K562 (cell line): Measurements from ENCODE around the gene KAT6B. TPM values are rescaled to one million over a fixed set of nuclear protein-coding genes. Genes with fewer than 3 reads are reported as not detected.

Source experiments
- BACH1 ChIP-seq: fragments of 200-800 bp; sonication (Bioruptor generic); IDR thresholded peaks from 2 replicates; pipeline ENCODE4 v1.6.1; 2016; ENCODE audit warnings: missing genetic modification characterization, missing compliant biosample characterization
- BRD4 ChIP-seq: fragments of 200-600 bp; sonication (generic); IDR thresholded peaks from 2 replicates; pipeline ENCODE4 v1.6.1; 2017; ENCODE audit warnings: inconsistent platforms
- EP300 ChIP-seq: IDR thresholded peaks from 2 replicates; pipeline ENCODE4 v1.6.1; 2012; ENCODE audit warnings: low read length, improper control_type of control experiment
- MEF2A ChIP-seq: IDR thresholded peaks from 2 replicates; pipeline ENCODE4 v1.6.1; 2011; ENCODE audit warnings: low read depth, mild to moderate bottlenecking, low read length, moderate library complexity; ENCODE audit not compliant: control insufficient read depth
- MTF1 ChIP-seq: fragments of 250-450 bp; sonication (Bioruptor Pico); IDR thresholded peaks from 2 replicates; pipeline ENCODE4 v1.9.0; 2021; ENCODE audit warnings: moderate library complexity, mild to moderate bottlenecking, inconsistent platforms, borderline replicate concordance
- NFIC ChIP-seq: fragments of 450-650 bp; IDR thresholded peaks from 2 replicates; pipeline ENCODE4 v1.6.1; 2017; ENCODE audit warnings: mild to moderate bottlenecking, inconsistent platforms
- SRSF1 ChIP-seq: fragments of 200-400 bp; formaldehyde crosslinking; IDR thresholded peaks from 2 replicates; pipeline ENCODE4 v1.6.1; 2017; ENCODE audit warnings: mild to moderate bottlenecking, low read depth, low read length, moderate library complexity
- STAT5B ChIP-seq: fragments of 250-450 bp; sonication (Bioruptor Pico); IDR thresholded peaks from 2 replicates; pipeline ENCODE4 v1.8.0; 2021; ENCODE audit warnings: mild to moderate bottlenecking, inconsistent platforms
- ZNF77 ChIP-seq: fragments of 250-450 bp; sonication (Bioruptor Pico); IDR thresholded peaks from 2 replicates; pipeline ENCODE4 v1.5.0; 2020
- polyA plus RNA-seq, 8 experiments: library from polyadenylated mRNA; depleted of rRNA in 4 of 8; stranded (reverse) in 5 of 8; unstranded in 3 of 8; fragments of >200 nt; fragmentation: Nextera tagmentation in 2 of 8; fragmentation: Illumina TruSeq in 1 of 8; extraction: Ambion mirVana in 2 of 8; extraction: Trizol in 1 of 8; gene quantifications; 2 replicates each; pipeline versions ENCODE4 v1.2.1 to v1.2.3, GENCODE V29; 2011 to 2014; ENCODE audit warnings: inconsistent platforms in 1 of 8, missing spikeins in 1 of 8
- total RNA-seq, 7 experiments: library from RNA; depleted of rRNA in 6 of 7; stranded (reverse); fragments of >200 nt in 6 of 7; fragmentation: Illumina TruSeq in 2 of 7; extraction: Trizol in 2 of 7; gene quantifications; 2 replicates each; pipeline versions ENCODE4 v1.2.1 to v1.2.3, GENCODE V29; 2011 to 2021; ENCODE audit warnings: low replicate concordance in 1 of 7
- TF ChIP-seq, protein P1 (sequence below): fragments of 450-650 bp; IDR thresholded peaks from 2 replicates; pipeline ENCODE4 v1.6.1; 2016; ENCODE audit warnings: mild to moderate bottlenecking, moderate library complexity

KAT6B gene
- total and polyA plus RNA-seq, 9 of the 15 experiments (the other 6 are each of a cell fraction or from before 2014, with no cell fraction given): 1.4 to 9.2 (median 6.8) TPM

DNA sequence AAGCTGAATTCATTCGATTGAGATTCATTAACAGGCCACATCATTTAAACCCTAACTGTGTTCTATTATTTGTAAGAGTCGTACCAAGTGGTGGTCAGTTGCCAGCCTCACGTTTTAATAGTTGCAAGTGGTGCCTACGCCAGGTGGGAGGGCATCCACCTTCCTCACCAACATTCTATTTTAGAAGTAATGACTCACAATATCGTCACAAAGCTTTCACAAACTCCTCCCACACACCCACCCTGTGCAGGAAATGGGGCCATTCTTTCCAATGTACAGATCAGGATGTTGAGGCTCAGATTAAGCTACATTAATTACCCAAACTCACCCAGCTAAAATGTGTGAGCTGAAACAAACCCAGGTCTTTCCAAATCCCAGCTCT, 207.7 kb downstream of the KAT6B start (continued):
- TF ChIP-seq ZNF77 (CRISPR knock-in tag): no peak
- TF ChIP-seq SRSF1: no peak
- TF ChIP-seq MEF2A: peak; percentile 80
- TF ChIP-seq MTF1: no peak
- TF ChIP-seq NFIC: no peak
- TF ChIP-seq BACH1 (tag): no peak
- TF ChIP-seq, protein P1, sequence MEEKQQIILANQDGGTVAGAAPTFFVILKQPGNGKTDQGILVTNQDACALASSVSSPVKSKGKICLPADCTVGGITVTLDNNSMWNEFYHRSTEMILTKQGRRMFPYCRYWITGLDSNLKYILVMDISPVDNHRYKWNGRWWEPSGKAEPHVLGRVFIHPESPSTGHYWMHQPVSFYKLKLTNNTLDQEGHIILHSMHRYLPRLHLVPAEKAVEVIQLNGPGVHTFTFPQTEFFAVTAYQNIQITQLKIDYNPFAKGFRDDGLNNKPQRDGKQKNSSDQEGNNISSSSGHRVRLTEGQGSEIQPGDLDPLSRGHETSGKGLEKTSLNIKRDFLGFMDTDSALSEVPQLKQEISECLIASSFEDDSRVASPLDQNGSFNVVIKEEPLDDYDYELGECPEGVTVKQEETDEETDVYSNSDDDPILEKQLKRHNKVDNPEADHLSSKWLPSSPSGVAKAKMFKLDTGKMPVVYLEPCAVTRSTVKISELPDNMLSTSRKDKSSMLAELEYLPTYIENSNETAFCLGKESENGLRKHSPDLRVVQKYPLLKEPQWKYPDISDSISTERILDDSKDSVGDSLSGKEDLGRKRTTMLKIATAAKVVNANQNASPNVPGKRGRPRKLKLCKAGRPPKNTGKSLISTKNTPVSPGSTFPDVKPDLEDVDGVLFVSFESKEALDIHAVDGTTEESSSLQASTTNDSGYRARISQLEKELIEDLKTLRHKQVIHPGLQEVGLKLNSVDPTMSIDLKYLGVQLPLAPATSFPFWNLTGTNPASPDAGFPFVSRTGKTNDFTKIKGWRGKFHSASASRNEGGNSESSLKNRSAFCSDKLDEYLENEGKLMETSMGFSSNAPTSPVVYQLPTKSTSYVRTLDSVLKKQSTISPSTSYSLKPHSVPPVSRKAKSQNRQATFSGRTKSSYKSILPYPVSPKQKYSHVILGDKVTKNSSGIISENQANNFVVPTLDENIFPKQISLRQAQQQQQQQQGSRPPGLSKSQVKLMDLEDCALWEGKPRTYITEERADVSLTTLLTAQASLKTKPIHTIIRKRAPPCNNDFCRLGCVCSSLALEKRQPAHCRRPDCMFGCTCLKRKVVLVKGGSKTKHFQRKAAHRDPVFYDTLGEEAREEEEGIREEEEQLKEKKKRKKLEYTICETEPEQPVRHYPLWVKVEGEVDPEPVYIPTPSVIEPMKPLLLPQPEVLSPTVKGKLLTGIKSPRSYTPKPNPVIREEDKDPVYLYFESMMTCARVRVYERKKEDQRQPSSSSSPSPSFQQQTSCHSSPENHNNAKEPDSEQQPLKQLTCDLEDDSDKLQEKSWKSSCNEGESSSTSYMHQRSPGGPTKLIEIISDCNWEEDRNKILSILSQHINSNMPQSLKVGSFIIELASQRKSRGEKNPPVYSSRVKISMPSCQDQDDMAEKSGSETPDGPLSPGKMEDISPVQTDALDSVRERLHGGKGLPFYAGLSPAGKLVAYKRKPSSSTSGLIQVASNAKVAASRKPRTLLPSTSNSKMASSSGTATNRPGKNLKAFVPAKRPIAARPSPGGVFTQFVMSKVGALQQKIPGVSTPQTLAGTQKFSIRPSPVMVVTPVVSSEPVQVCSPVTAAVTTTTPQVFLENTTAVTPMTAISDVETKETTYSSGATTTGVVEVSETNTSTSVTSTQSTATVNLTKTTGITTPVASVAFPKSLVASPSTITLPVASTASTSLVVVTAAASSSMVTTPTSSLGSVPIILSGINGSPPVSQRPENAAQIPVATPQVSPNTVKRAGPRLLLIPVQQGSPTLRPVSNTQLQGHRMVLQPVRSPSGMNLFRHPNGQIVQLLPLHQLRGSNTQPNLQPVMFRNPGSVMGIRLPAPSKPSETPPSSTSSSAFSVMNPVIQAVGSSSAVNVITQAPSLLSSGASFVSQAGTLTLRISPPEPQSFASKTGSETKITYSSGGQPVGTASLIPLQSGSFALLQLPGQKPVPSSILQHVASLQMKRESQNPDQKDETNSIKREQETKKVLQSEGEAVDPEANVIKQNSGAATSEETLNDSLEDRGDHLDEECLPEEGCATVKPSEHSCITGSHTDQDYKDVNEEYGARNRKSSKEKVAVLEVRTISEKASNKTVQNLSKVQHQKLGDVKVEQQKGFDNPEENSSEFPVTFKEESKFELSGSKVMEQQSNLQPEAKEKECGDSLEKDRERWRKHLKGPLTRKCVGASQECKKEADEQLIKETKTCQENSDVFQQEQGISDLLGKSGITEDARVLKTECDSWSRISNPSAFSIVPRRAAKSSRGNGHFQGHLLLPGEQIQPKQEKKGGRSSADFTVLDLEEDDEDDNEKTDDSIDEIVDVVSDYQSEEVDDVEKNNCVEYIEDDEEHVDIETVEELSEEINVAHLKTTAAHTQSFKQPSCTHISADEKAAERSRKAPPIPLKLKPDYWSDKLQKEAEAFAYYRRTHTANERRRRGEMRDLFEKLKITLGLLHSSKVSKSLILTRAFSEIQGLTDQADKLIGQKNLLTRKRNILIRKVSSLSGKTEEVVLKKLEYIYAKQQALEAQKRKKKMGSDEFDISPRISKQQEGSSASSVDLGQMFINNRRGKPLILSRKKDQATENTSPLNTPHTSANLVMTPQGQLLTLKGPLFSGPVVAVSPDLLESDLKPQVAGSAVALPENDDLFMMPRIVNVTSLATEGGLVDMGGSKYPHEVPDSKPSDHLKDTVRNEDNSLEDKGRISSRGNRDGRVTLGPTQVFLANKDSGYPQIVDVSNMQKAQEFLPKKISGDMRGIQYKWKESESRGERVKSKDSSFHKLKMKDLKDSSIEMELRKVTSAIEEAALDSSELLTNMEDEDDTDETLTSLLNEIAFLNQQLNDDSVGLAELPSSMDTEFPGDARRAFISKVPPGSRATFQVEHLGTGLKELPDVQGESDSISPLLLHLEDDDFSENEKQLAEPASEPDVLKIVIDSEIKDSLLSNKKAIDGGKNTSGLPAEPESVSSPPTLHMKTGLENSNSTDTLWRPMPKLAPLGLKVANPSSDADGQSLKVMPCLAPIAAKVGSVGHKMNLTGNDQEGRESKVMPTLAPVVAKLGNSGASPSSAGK: no peak
- TF ChIP-seq EP300: no peak
- TF ChIP-seq STAT5B (CRISPR knock-in tag): no peak
- TF ChIP-seq BRD4: no peak
